Activated CD4-positive, alpha-beta memory T cell treated with anti-CD3 and anti-CD28 coated beads for 36 hours (primary cell): ENCODE results near the gene PLCL1. TPM values are rescaled to one million over a fixed set of nuclear protein-coding genes. Genes with fewer than 3 reads are reported as not detected.
A peak's percentile ranks its signal among the peaks of the same experiment; 100 is the strongest.

Experiments
- CTCF ChIA-PET: fragments of 350-600 bp; sonication (Branson Sonifier 250); formaldehyde crosslinking; loops from one replicate; lab custom pipeline; 2021; ENCODE audit warnings: antibody characterized with exemption, inconsistent platforms; lab: Charles Lee
- POLR2A ChIA-PET: fragments of 350-600 bp; sonication (Branson Sonifier 250); formaldehyde crosslinking; loops from one replicate; lab custom pipeline; 2021; ENCODE audit warnings: antibody characterized with exemption; lab: Charles Lee
- DNase-seq: peaks from one replicate; pipeline ENCODE4 v3.0.0-alpha.2; 2020
- H3K27ac Mint-ChIP-seq: one replicate; pipeline ENCODE4 v1.8.0; 2021; ENCODE audit warnings: mixed read lengths
- H3K27me3 Mint-ChIP-seq: one replicate; pipeline ENCODE4 v1.8.0; 2021; ENCODE audit warnings: mixed read lengths
- H3K36me3 Mint-ChIP-seq: one replicate; pipeline ENCODE4 v1.8.0; 2021; ENCODE audit warnings: mixed read lengths
- H3K4me1 Mint-ChIP-seq: one replicate; pipeline ENCODE4 v1.8.0; 2021; ENCODE audit warnings: low read depth, mixed read lengths
- H3K4me3 Mint-ChIP-seq: one replicate; pipeline ENCODE4 v1.8.0; 2021; ENCODE audit warnings: mild to moderate bottlenecking, mixed read lengths
- H3K9me3 Mint-ChIP-seq: one replicate; pipeline ENCODE4 v1.8.0; 2021; ENCODE audit warnings: mixed read lengths
- intact Hi-C: fragments of 100-400 bp; cut with micrococcal nuclease; formaldehyde crosslinking; loops from one replicate; pipeline ENCODE4 v1.15.1; 2023
- total RNA-seq, 2 experiments: library from RNA; stranded (reverse); gene quantifications; one replicate each; pipeline ENCODE4 v1.2.3, GENCODE V29; 2021

Gene PLCL1
- total RNA-seq, 2 experiments from 2014 or later, result 1.7 to 1.9 TPM

DNA sequence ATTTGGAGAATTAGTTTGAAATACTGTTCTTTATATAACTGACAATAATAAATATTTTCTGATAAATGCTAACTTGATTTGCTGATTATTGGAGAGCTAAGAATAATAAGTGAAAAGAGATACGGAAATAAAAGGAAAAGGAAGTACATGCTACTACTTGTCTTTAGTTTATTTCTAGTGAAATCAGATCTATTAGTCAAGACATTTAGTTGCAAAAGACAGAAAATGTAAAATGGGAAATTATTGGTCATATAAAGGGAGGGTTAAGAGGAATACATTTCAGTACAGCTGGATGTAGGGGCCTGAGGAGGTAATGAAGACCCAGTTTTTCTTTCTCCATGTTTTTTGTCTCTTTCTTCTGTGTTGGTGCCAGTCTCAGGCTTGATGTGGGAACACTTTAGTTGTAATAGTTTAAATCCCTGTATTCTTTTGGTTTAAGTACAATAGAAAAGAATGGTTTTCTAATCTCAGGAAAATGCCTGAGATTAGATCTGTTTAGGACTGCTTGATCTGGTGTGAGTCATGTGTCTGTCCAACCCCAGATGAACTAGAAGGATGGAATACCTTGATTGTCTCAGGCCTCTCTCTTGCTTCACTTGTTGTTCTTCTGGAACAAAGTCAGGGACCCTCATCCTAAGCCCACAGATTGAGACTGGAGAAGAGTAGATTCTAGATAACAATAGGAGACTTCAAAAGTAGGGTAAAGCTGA, 58.0 kb downstream of the PLCL1 start:
- intact Hi-C loops, result no loop called here
- ChIA-PET CTCF (no interaction called here), POLR2A (no interaction called here)
- Mint-ChIP-seq H3K9me3 (peaks cover 24% of the 10 kb centered on the region), H3K4me3 (no peak overlapping the region), H3K27ac (no peak overlapping the region), H3K4me1 (peaks cover 26% of the 10 kb centered on the region), H3K36me3 (peaks cover 4% of the 10 kb centered on the region), H3K27me3 (no peaks in the 10 kb centered on the region)
- DNase-seq, result no peak

DNA sequence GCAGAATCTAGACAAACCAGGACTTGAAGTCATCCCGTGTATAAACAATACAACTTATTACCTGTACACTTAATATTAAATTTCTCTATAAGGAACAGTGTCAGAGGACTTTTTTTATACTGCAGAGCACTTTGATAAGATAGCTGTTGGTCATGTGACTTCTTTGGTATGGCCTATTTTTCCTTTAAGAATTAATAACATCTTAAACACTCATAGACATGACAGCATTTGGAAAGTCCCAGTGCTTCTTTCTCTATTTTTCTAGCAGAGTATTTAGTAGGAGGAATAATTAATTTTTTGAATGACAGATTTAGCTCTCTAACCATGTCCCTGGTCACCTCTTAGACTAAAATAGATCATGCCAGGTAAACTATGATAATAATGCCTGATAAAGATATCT, 59.4 kb downstream of the PLCL1 start:
- no peak overlapping the region for H3K4me3 Mint-ChIP-seq
- intact Hi-C loops, result no loop called here
- no peaks in the 10 kb centered on the region for H3K36me3 Mint-ChIP-seq
- no peaks in the 10 kb centered on the region for H3K27me3 Mint-ChIP-seq
- H3K27ac Mint-ChIP-seq, result no peak overlapping the region
- CTCF ChIA-PET, result no interaction called here
- H3K9me3 Mint-ChIP-seq, result peaks cover 14% of the 10 kb centered on the region
- H3K4me1 Mint-ChIP-seq, result peaks cover 33% of the 10 kb centered on the region
- DNase-seq, result no peak
- POLR2A ChIA-PET, result no interaction called here

DNA sequence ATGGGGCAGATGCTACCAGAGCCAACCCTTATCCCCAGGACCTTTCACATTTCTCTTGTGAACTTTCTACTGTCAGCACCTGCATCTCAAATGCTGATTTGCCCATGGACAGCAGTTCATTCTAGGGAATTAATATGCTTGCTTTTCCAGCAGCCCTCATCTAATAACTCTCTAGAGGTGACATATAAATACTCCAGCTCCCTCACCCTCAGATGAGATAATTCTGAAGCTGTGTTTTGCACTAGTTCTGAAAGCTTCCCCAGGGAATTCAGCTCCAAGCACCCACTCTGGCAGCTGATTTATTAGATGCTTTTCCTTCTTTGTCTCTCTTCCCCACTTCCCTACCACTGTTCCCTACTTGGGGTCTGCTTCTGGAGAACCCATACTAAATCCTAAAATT, 62.1 kb downstream of the PLCL1 start:
- ChIA-PET CTCF (interaction anchor here (1.4 to 1.6 kb wide), 2 partner anchors 14 to 23 kb away, joined by 3 to 6 read pairs; no protein-coding TSS in a partner anchor), POLR2A (no interaction called here)
- no peak overlapping the region for H3K4me3 Mint-ChIP-seq
- intact Hi-C loops, result no loop called here
- H3K27ac Mint-ChIP-seq, result no peak overlapping the region
- DNase-seq, result no peak
- H3K27me3 Mint-ChIP-seq, result no peaks in the 10 kb centered on the region
- H3K36me3 Mint-ChIP-seq, result no peaks in the 10 kb centered on the region
- H3K4me1 Mint-ChIP-seq, result peaks cover 58% of the 10 kb centered on the region
- no peaks in the 10 kb centered on the region for H3K9me3 Mint-ChIP-seq

DNA sequence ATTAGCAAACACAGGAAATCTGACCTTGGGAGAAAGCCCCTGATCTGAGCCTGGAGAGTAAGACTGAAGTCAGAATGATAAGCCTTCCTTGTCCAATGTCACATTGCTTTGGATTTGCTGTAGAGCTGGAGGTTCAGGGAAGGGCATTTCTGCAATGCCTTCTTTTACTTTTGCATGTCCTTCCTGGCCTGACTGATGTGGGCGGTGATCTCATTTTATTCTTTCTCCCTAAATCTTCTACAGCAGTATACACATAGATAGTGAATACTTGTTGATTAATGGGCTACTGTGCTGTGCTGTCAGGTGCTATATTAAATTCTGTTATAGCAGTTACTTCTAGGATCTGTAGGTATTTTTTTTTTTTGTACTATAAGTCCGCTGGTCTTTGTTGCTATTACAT, 62.6 kb downstream of the PLCL1 start:
- ChIA-PET POLR2A (no interaction called here), CTCF (interaction anchor here (1.4 to 1.6 kb wide), 2 partner anchors 14 to 22 kb away, joined by 3 to 6 read pairs; no protein-coding TSS in a partner anchor)
- no peaks in the 10 kb centered on the region for H3K36me3 Mint-ChIP-seq
- H3K27ac Mint-ChIP-seq, result no peak overlapping the region
- H3K27me3 Mint-ChIP-seq, result no peaks in the 10 kb centered on the region
- H3K4me1 Mint-ChIP-seq, result peaks cover 64% of the 10 kb centered on the region
- H3K4me3 Mint-ChIP-seq, result no peak overlapping the region
- H3K9me3 Mint-ChIP-seq, result no peaks in the 10 kb centered on the region
- no peak for DNase-seq
- intact Hi-C loops, result no loop called here

GRCh38 chr2:197867624-197868023, 63.2 kb downstream of the PLCL1 start:
- intact Hi-C loops, result loop anchor here (2.0 kb wide), 1 partner anchor 13 kb away; no protein-coding TSS in a partner anchor
- no peaks in the 10 kb centered on the region for H3K27me3 Mint-ChIP-seq
- DNase-seq, result peak; percentile 24

GRCh38 chr2:197868206-197868605, 63.8 kb downstream of the PLCL1 start:
- Mint-ChIP-seq H3K36me3 (no peaks in the 10 kb centered on the region), H3K4me1 (peaks cover 61% of the 10 kb centered on the region), H3K27ac (no peak overlapping the region), H3K4me3 (no peak overlapping the region), H3K27me3 (no peaks in the 10 kb centered on the region), H3K9me3 (no peaks in the 10 kb centered on the region)
- no peak for DNase-seq
- ChIA-PET POLR2A (no interaction called here), CTCF (no interaction called here)
- intact Hi-C loops, result loop anchor here (2.0 kb wide), 1 partner anchor 13 kb away; no protein-coding TSS in a partner anchor

More at GRCh38 chr2:197867624-197868023, 63.2 kb downstream of the PLCL1 start:
- no peak overlapping the region for H3K27ac Mint-ChIP-seq
- H3K4me3 Mint-ChIP-seq, result no peak overlapping the region
- peaks cover 63% of the 10 kb centered on the region for H3K4me1 Mint-ChIP-seq
- H3K36me3 Mint-ChIP-seq, result no peaks in the 10 kb centered on the region
- H3K9me3 Mint-ChIP-seq, result no peaks in the 10 kb centered on the region
- ChIA-PET CTCF (interaction anchor here (1.4 kb wide), 1 partner anchor 22 kb away, joined by 3 read pairs; no protein-coding TSS in a partner anchor), POLR2A (no interaction called here)

- Mint-ChIP-seq H3K4me1 (peaks cover 58% of the 10 kb centered on the region), H3K27me3 (no peaks in the 10 kb centered on the region), H3K27ac (no peak overlapping the region), H3K36me3 (no peaks in the 10 kb centered on the region), H3K4me3 (no peak overlapping the region), H3K9me3 (no peaks in the 10 kb centered on the region)
- intact Hi-C loops, result loop anchor here (1.0 to 2.0 kb wide), 2 partner anchors 14 to 31 kb away; no protein-coding TSS in a partner anchor
- ChIA-PET POLR2A (interaction anchor here (0.6 to 1.0 kb wide), 2 partner anchors 31 to 70 kb away, joined by 3 read pairs; no protein-coding TSS in a partner anchor), CTCF (interaction anchor here (1.4 kb wide), 1 partner anchor 56 kb away, joined by 3 read pairs; no protein-coding TSS in a partner anchor)
- no peak for DNase-seq
Measured at GRCh38 chr2:197869041-197869440, 64.6 kb downstream of the PLCL1 start.

DNA sequence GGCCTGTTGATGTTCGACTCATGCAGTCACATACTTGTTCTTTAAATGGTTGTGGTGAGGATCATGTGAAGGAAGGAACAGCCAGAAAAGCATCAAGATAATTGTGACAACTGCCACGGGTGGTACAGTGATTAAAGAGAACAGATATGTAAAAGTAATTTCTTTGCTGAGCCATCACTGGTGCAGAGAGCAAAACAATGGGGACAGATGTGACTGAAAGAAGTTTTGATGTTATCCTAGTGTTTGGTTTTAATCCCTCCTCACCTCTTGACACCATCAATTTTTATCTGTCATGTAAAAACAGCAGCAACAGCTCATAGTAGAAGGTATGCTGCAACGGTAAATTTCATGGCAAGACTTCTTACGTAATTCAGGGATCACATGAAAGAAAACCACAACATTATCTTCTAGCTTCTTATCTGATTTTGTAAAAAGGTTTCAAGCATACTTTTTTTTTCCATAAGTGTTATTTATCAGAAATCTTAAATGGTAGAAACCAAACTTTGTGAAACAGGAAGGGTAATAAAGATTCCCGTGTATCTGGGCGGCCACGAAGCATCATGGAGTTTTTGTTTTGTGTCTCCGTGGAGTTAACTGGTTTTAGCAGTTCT, 65.2 kb downstream of the PLCL1 start:
- H3K4me1 Mint-ChIP-seq, result peaks cover 57% of the 10 kb centered on the region

DNA sequence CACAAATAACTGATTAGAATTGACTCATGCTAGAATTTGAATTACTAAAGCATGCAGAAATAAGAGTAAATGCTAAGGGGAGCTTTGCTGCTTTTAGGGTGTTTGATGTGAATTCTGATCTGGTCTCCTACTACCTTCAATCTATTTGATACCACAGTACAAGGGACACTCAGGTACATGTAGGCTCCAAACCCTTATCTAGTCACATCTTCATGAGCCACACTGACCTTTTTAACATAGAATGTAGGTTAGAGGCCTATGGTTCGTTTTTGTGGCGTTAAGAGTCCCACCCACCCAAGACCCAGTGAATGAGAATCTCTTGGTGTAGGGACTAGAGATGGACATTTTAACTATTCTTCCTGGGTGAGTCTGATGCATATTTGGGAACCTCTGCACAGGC, 65.7 kb downstream of the PLCL1 start:
- intact Hi-C loops, result loop anchor here (1.0 kb wide), 1 partner anchor 19 kb away; no protein-coding TSS in a partner anchor
- ChIA-PET POLR2A (interaction anchor here (1.0 kb wide), 1 partner anchor 32 kb away, joined by 3 read pairs; no protein-coding TSS in a partner anchor), CTCF (interaction anchor here (1.4 kb wide), 1 partner anchor 57 kb away, joined by 3 read pairs; no protein-coding TSS in a partner anchor)
- Mint-ChIP-seq H3K27ac (peak overlapping the region; percentile 88), H3K27me3 (no peaks in the 10 kb centered on the region), H3K4me3 (peak overlapping the region; percentile 68), H3K36me3 (no peaks in the 10 kb centered on the region), H3K4me1 (peaks cover 54% of the 10 kb centered on the region), H3K9me3 (no peaks in the 10 kb centered on the region)
- no peak for DNase-seq

More for the DNA sequence above, 65.2 kb downstream of the PLCL1 start:
- H3K27ac Mint-ChIP-seq, result peak overlapping the region; percentile 88
- H3K4me3 Mint-ChIP-seq, result peak overlapping the region; percentile 68
- no peaks in the 10 kb centered on the region for H3K27me3 Mint-ChIP-seq
- CTCF ChIA-PET, result interaction anchor here (1.4 kb wide), 1 partner anchor 56 kb away, joined by 3 read pairs; no protein-coding TSS in a partner anchor
- no peaks in the 10 kb centered on the region for H3K9me3 Mint-ChIP-seq
- peak; percentile 48 for DNase-seq
- no peaks in the 10 kb centered on the region for H3K36me3 Mint-ChIP-seq
- POLR2A ChIA-PET, result interaction anchor here (0.6 to 1.0 kb wide), 2 partner anchors 32 to 69 kb away, joined by 3 read pairs; no protein-coding TSS in a partner anchor
- intact Hi-C loops, result loop anchor here (1.0 to 2.0 kb wide), 3 partner anchors 15 to 31 kb away; no protein-coding TSS in a partner anchor

DNA sequence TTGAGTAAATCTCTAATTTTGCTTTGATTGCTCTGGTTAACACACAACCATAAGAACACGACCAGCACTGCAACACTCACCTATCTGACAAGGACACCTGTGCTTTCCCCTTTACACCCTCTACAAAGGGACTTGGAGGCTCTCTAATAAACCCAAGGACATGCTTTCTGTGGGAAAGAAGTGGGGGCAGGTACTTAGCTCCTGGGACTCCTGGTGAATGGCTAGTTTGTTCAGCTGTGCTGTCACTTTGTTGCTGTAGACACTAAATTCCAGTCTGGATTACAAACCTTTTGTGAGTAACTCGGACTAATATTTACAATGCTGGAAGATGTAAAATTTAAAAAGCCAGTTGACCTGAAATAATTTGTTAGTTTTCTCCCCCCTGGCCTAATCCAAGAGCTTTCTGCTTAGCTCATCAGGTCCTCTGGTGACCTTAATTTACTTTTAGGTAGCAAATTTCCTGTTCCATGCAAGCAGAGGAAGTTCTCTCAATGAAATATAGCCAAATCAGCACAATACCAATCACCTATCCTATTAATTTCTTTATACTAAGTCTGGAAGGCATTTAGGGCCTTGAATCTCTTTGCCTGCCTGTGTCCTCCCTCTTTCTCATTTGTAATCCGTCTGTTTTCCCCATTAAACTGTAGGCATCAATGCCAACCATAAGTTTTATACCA, 67.5 kb downstream of the PLCL1 start:
- intact Hi-C loops, result no loop called here
- Mint-ChIP-seq H3K4me1 (peaks cover 54% of the 10 kb centered on the region), H3K9me3 (no peaks in the 10 kb centered on the region), H3K4me3 (no peak overlapping the region), H3K27ac (no peak overlapping the region), H3K36me3 (no peaks in the 10 kb centered on the region), H3K27me3 (no peaks in the 10 kb centered on the region)
- ChIA-PET CTCF (interaction anchor here (0.9 to 1.0 kb wide), 2 partner anchors 9 to 63 kb away, joined by 3 to 4 read pairs; no protein-coding TSS in a partner anchor), POLR2A (interaction anchor here (0.6 to 0.7 kb wide), 2 partner anchors 17 to 47 kb away, joined by 3 read pairs; no protein-coding TSS in a partner anchor)
- no peak for DNase-seq

DNA sequence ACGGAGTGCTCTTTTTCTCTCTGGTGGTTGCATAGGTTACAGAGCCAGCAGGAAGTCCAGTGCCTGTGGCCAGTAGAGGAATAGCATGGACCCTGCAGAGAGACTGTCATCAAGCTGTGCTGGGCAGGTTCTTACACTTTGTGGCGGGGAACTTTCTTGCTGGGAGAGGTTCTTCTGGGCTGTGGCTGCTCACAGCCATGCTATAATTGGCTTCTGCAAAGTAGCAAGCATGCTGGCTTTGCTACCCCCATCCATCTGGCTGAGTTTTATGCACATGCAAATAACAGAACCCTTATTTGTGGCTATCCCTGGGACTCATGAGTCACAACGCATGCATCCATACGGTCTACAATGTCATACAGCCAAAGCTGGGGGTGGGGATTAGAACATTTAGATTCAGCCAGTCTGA, 68.9 kb downstream of the PLCL1 start:
- POLR2A ChIA-PET, result no interaction called here

More for the DNA sequence above, 68.9 kb downstream of the PLCL1 start:
- CTCF ChIA-PET, result no interaction called here
- Mint-ChIP-seq H3K4me3 (no peak overlapping the region), H3K27me3 (no peaks in the 10 kb centered on the region), H3K36me3 (no peaks in the 10 kb centered on the region), H3K9me3 (no peaks in the 10 kb centered on the region), H3K27ac (no peak overlapping the region), H3K4me1 (peaks cover 45% of the 10 kb centered on the region)
- DNase-seq, result no peak
- intact Hi-C loops, result no loop called here
